GM12874 (cell line): ENCODE measurements around the gene POLR1A.

Experiments used
- TF ChIP-seq, protein P1 (sequence below): IDR thresholded peaks from 2 replicates; pipeline ENCODE4 v1.5.1; 2011; ENCODE audit warnings: low read depth, mild to moderate bottlenecking, control low read depth, low read length, moderate library complexity; ENCODE audit not compliant: insufficient read depth

The POLR1A gene

DNA sequence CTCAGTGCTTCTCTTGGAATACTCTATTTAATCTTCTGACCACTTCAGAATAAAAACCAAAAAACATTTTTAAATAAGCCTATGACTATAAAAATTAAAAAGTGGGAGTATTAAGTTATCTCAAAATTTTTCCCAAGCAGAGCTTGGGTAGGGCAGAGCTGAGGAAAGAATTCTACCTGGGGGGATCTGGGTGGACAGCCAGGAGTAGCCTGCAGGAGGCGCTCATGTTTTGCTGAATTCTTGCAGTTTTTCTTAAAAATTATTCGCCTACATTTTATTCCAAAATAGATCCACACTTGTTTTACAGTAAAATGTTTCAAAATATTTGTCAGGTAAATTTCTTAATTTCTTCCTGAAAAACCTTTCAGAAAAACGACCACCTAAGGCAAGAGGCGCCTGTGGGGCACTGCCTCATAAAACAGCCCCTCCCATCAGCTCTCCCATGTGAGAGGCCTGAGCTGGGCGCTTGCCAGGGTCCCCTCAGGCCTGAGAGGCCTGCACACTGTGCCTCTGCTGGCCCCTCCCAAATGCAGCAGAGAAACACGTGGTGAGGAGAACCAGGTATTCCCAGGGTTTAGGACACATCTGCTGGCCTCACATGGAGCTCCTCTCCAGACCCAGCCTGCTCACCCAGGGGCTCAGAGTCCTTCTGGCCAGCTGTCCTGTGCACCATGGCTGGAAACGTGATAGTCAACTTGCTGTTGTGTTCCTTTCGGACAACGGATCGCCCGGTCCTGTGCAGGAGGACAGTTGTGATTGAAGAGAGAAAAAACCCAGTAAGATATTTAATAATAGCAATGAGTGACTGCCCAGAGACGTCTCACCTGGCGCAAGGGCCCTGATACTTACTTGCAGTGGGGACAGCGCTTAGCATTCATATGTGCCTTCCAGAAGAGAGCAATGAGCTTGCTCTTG lies 17.5 kb downstream of the POLR1A start:
- TF ChIP-seq, protein P1, sequence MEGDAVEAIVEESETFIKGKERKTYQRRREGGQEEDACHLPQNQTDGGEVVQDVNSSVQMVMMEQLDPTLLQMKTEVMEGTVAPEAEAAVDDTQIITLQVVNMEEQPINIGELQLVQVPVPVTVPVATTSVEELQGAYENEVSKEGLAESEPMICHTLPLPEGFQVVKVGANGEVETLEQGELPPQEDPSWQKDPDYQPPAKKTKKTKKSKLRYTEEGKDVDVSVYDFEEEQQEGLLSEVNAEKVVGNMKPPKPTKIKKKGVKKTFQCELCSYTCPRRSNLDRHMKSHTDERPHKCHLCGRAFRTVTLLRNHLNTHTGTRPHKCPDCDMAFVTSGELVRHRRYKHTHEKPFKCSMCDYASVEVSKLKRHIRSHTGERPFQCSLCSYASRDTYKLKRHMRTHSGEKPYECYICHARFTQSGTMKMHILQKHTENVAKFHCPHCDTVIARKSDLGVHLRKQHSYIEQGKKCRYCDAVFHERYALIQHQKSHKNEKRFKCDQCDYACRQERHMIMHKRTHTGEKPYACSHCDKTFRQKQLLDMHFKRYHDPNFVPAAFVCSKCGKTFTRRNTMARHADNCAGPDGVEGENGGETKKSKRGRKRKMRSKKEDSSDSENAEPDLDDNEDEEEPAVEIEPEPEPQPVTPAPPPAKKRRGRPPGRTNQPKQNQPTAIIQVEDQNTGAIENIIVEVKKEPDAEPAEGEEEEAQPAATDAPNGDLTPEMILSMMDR, result peak; percentile 41; the same call in 1 of the 2 replicates

DNA sequence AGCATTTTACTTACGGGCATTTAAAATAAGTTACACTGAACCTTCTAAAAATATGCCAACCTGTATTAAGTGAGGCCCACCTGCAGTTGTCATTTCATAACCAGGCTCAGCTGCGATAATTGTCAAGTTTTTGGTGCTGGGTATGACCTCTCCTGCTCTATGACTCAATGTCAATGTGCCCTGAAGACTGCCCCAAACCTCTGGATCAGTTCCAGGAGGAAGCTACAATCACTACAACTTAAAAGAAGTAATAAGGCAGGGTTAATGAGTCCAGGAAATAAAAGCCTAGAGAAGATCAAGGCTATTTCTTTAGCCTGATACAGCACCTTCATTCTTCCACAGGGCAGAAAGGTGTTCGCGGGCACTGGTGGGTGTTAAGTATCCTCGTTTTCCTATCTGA lies 22.9 kb downstream of the POLR1A start:
- TF ChIP-seq, protein P1, result no peak

DNA sequence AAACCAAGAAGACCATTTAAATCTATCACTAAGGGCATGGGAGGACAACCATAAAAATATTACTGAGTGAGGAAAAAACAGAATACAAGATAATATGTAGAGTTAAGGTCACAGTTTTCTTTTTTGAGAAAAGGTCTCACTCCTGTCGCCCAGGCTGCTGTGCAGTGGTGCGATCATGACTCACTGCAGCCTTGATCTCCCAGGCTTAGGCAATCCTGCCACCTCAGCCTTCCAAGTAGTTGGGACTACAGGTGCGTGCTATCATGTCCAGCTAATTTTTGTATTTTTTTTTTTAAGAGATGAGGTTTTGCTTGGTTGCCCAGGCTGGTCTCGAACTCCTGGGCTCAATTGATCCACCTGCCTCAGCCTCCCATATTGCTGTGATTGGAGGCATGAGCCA lies 24.0 kb downstream of the POLR1A start:
- TF ChIP-seq, protein P1, result no peak

DNA sequence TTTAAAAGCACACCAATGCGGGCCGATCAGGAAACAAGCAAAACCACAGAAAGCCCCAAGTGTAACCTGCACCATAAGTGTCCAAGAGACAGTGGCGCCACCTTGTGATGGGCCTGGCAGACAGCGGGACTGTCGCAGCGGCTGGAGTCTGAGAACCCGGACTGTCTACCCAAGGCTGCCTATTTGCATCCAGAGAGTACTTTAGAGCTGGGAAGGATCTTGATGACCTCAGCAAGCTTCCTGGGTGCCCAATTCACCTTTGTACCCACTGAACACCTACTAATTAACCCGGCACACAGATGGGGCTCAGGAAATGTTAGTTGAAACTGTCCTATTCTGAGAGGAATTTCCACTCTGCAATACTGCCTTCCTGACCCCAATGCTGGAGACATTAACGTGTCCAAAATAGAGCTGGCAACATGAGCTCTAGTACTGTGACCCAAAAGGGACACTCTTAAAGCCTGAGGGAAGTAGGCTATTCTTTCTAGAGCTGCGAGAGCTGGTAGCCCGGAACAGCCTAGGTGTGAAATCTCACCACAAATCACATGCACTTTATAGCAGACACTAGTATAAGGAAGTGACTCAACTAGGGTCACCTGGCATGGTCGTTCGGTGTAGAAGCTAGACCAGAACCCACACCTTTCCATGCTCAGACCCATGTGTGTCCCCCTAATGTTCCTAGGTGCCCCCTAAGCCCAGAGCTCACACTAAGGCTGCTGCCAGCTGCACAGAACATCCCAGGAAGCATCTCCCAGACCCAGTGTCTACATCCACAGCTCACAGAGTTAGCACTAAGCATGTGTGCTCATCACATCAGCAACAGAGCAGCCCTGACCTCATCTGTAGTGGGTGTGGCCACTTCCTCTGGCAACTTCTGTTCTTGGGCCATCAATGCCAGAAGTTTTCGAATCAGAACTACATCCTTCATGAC lies 25.4 kb downstream of the POLR1A start:
- TF ChIP-seq, protein P1, result peak; percentile 80

DNA sequence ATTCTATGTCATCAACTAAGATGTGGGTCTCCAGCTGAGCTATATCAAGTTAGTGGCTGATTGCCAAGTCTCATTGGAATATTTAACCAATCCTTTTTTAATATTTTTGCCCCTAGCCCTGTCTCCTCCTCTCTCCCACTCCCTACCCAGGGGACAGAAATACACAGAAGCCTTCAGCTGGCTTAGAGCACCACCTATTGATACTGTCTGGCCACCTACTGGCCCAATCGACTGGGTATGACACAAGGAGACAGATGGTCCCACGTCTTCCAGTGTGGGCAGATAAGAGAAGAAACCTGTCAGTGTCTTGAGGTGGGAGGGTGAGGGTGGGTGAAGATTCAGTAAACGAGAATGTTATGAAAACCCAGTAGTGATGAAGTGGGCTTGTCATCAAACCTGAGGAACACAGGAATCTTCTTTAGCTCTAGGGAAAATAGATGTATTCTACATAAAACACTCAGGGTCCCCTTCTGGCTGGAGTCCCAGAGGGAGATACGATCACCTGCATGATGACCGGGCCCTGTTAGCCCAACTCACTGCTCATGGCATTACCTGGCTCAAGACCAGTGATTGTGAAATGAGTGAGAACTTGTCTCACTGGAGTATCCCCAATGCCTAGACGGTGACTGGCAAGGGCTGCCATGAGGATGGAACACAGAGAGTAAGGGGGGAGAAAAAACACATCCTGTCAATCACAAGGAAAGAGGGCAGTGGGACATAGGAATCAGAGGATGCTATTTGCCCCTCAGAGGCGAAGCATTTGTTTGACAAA lies 26.7 kb downstream of the POLR1A start:
- TF ChIP-seq, protein P1, result peak; percentile 61

DNA sequence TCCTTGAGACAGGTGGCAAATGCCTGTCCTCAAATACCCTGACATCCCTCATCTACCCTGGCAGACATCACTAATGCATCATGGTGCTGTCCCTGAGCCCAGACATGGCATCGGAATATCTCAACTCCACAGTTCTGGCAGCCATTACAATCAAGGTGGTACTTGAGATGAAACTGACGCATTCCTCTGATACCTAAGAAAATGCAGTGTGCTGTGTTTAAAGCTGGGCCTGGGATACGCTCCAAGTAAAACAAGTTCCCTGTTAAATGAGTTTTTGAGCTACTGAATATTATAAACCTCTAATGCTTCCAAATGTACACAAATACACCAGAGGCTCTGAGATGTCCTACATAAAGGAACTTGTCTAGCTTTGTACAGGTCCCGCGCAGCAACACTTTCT lies 29.8 kb downstream of the POLR1A start:
- TF ChIP-seq, protein P1, result no peak

DNA sequence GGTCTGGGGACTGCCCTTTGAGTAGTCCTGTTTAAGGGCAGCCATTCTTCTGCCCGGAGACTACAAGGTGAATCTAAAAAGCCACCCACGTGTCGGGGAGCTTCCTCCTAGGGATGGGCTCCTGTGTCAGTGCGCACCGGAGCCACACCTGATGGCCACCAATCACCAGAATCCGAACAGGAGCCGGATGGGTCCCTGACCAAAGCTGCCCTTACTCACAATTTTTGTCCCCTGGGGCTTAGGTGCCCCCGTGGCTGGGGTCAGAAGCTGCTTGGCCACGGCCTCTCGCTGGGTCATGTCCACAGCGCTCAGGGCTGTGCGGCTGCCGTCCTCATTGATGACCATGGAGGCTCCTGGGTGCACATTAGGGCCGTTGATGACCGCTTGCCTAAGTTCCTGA lies 30.9 kb downstream of the POLR1A start:
- TF ChIP-seq, protein P1, result no peak
